GM12878 (cell line): ENCODE results near the gene NAV3. TPM values are rescaled to one million over a fixed set of nuclear protein-coding genes. Genes with fewer than 3 reads are reported as not detected.

Source experiments
- CREB1 ChIP-seq: IDR thresholded peaks from 2 replicates; pipeline ENCODE4 v1.6.1; 2012; ENCODE audit warnings: low read depth, mild to moderate bottlenecking, inconsistent platforms
- CTCF ChIP-seq, 3 experiments: IDR thresholded peaks in 2 of 3; conservative IDR thresholded peaks in 1 of 3; 2 replicates each; pipeline ENCODE4 v1.5.1; 2011; ENCODE audit warnings: low read depth in 3 of 3, low read length in 3 of 3, mild to moderate bottlenecking in 3 of 3, control low read depth in 2 of 3, moderate library complexity in 2 of 3, inconsistent platforms in 1 of 3, mixed read lengths in 1 of 3; ENCODE audit not compliant: control insufficient read depth in 2 of 3, insufficient read depth in 1 of 3; ENCODE audit errors: extremely low read depth in 1 of 3
- EP300 ChIP-seq, 2 experiments: fragments of 150-350 bp in 1 of 2; IDR thresholded peaks; 2 replicates each; pipeline ENCODE4 v1.6.1; 2011 to 2012; ENCODE audit warnings: low read depth in 2 of 2, low read length in 2 of 2, borderline replicate concordance in 1 of 2, improper control_type of control experiment in 1 of 2, inconsistent platforms in 1 of 2; ENCODE audit not compliant: control insufficient read depth in 1 of 2
- IKZF2 ChIP-seq, 2 experiments: fragments of 450-650 bp; IDR thresholded peaks; 2 replicates each; pipeline ENCODE4 v1.6.1; 2017; ENCODE audit warnings: mild to moderate bottlenecking in 2 of 2, moderate library complexity in 2 of 2
- JUND ChIP-seq: IDR thresholded peaks from 2 replicates; pipeline ENCODE4 v1.6.1; 2012; ENCODE audit warnings: low read depth, mild to moderate bottlenecking, low read length, improper control_type of control experiment, moderate library complexity
- PML ChIP-seq: IDR thresholded peaks from 2 replicates; pipeline ENCODE4 v1.6.1; 2012; ENCODE audit warnings: low read length, inconsistent platforms
- PRDM15 ChIP-seq: fragments of 450-650 bp; formaldehyde crosslinking; IDR thresholded peaks from 2 replicates; pipeline ENCODE4 v1.4.0; 2020; ENCODE audit warnings: mild to moderate bottlenecking, moderate library complexity
- RELB ChIP-seq: fragments of 450-650 bp; IDR thresholded peaks from 2 replicates; pipeline ENCODE4 v1.6.1; 2017; ENCODE audit warnings: low read depth, mild to moderate bottlenecking, moderate library complexity
- SPI1 ChIP-seq: IDR thresholded peaks from 2 replicates; pipeline ENCODE4 v1.6.1; 2011; ENCODE audit warnings: low read depth, mild to moderate bottlenecking, low read length, moderate library complexity, borderline replicate concordance; ENCODE audit not compliant: insufficient read depth
- TCF12 ChIP-seq: IDR thresholded peaks from 2 replicates; pipeline ENCODE4 v1.6.1; 2011; ENCODE audit warnings: low read depth, mild to moderate bottlenecking, low read length
- polyA plus RNA-seq, 11 experiments: library from polyadenylated mRNA; depleted of rRNA in 4 of 11; unstranded in 6 of 11; stranded (reverse) in 5 of 11; fragments of >200 nt; fragmentation: Nextera tagmentation in 4 of 11; fragmentation: Illumina TruSeq in 1 of 11; extraction: Ambion mirVana in 4 of 11; extraction: Trizol in 1 of 11; gene quantifications; 1 replicate in 1 of 11; 2 replicates in 10 of 11; pipeline versions ENCODE4 v1.2.1 to v1.2.3, GENCODE V29; 2011 to 2016; ENCODE audit warnings: inconsistent platforms in 2 of 11, missing spikeins in 2 of 11, low read depth in 1 of 11
- total RNA-seq, 4 experiments: library from RNA; depleted of rRNA in 3 of 4; stranded (reverse); fragments of >200 nt in 3 of 4; fragmentation: Illumina TruSeq in 1 of 4; extraction: Trizol in 1 of 4; gene quantifications; 2 replicates each; pipeline versions ENCODE4 v1.2.1 to v1.2.3, GENCODE V29; 2013 to 2021
- TF ChIP-seq, protein P1 (sequence below): IDR thresholded peaks from 2 replicates; pipeline ENCODE4 v1.6.1; 2011; ENCODE audit warnings: borderline replicate concordance, low read depth, mild to moderate bottlenecking, moderate library complexity, low read length; ENCODE audit not compliant: insufficient read depth, poor library complexity, severe bottlenecking
- TF ChIP-seq, protein P2 (sequence below): fragments of 450-650 bp; IDR thresholded peaks from 2 replicates; pipeline ENCODE4 v1.6.1; 2017; ENCODE audit warnings: mild to moderate bottlenecking, moderate library complexity

The NAV3 gene
- total and polyA plus RNA-seq, 10 of the 15 experiments (the other 5 are each of a cell fraction or from before 2014, with no cell fraction given) = 0.05 to 0.51 (median 0.22) TPM; not detected in 1

GRCh38 chr12:77847060-77847541 is 16.4 kb downstream of the NAV3 start (continued):
- TF ChIP-seq PRDM15 (CRISPR knock-in tag) (no peak), SPI1 (peak; percentile 82), IKZF2 (IDR thresholded peaks at IDR 0.05) (peak; percentile 75 to 77; a peak in 3 of 4 replicates), TCF12 (no peak), EP300 (IDR thresholded peaks at IDR 0.05; ENCODE audit: borderline replicate concordance in 1 of 2, control insufficient read depth in 1 of 2, low read depth in 2 of 2, low read length in 2 of 2) (peak; percentile 66 to 78), CTCF (IDR thresholded peaks at IDR 0.05 in 2 of 3, conservative IDR thresholded peaks at IDR 0.05 in 1 of 3; ENCODE audit: control insufficient read depth in 2 of 3, extremely low read depth in 1 of 3, insufficient read depth in 1 of 3, low read depth in 3 of 3, low read length in 3 of 3) (no peak), CREB1 (no peak), PML (no peak), JUND (no peak), RELB (peak; percentile 65; the same call in 1 of the 2 replicates)
- TF ChIP-seq, protein P1, sequence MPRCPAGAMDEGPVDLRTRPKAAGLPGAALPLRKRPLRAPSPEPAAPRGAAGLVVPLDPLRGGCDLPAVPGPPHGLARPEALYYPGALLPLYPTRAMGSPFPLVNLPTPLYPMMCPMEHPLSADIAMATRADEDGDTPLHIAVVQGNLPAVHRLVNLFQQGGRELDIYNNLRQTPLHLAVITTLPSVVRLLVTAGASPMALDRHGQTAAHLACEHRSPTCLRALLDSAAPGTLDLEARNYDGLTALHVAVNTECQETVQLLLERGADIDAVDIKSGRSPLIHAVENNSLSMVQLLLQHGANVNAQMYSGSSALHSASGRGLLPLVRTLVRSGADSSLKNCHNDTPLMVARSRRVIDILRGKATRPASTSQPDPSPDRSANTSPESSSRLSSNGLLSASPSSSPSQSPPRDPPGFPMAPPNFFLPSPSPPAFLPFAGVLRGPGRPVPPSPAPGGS = no peak
- TF ChIP-seq, protein P2, sequence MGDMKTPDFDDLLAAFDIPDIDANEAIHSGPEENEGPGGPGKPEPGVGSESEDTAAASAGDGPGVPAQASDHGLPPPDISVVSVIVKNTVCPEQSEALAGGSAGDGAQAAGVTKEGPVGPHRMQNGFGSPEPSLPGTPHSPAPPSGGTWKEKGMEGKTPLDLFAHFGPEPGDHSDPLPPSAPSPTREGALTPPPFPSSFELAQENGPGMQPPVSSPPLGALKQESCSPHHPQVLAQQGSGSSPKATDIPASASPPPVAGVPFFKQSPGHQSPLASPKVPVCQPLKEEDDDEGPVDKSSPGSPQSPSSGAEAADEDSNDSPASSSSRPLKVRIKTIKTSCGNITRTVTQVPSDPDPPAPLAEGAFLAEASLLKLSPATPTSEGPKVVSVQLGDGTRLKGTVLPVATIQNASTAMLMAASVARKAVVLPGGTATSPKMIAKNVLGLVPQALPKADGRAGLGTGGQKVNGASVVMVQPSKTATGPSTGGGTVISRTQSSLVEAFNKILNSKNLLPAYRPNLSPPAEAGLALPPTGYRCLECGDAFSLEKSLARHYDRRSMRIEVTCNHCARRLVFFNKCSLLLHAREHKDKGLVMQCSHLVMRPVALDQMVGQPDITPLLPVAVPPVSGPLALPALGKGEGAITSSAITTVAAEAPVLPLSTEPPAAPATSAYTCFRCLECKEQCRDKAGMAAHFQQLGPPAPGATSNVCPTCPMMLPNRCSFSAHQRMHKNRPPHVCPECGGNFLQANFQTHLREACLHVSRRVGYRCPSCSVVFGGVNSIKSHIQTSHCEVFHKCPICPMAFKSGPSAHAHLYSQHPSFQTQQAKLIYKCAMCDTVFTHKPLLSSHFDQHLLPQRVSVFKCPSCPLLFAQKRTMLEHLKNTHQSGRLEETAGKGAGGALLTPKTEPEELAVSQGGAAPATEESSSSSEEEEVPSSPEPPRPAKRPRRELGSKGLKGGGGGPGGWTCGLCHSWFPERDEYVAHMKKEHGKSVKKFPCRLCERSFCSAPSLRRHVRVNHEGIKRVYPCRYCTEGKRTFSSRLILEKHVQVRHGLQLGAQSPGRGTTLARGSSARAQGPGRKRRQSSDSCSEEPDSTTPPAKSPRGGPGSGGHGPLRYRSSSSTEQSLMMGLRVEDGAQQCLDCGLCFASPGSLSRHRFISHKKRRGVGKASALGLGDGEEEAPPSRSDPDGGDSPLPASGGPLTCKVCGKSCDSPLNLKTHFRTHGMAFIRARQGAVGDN = 0 out of 2 replicates have a peak, but pooled peaks have one; percentile 66
